Measurements from ENCODE around the gene VAV2. TPM values are rescaled to one million over a fixed set of nuclear protein-coding genes. Genes with fewer than 3 reads are reported as not detected.
"Not testable (repeated sequence)": the region's sequence is repeated elsewhere in the genome, so short reads cannot be mapped to it uniquely, and the experiment has no call there.

The VAV2 gene
- total RNA-seq, 1 donor from 2014 or later, result 34.8 TPM

- no peak for DNase-seq (ENCODE audit: low spot score)
- ATAC-seq, result no peak
Measured at GRCh38 chr9:133939845-133940244, 52.3 kb downstream of the VAV2 start.

GRCh38 chr9:133939171-133939785 is 52.8 kb downstream of the VAV2 start:
- ATAC-seq, result no peak
- DNase-seq (ENCODE audit: low spot score), result no peak

- DNase-seq (ENCODE audit: low spot score), result no peak
- ATAC-seq, result no peak
Measured at GRCh38 chr9:133938753-133939152, 53.4 kb downstream of the VAV2 start.

- DNase-seq (ENCODE audit: low spot score) (no peak), ATAC-seq (no peak)
Measured at GRCh38 chr9:133938086-133938485, 54.0 kb downstream of the VAV2 start.

- DNase-seq (ENCODE audit: low spot score) (no peak), ATAC-seq (no peak)
Measured at GRCh38 chr9:133937120-133937519, 55.0 kb downstream of the VAV2 start.

GRCh38 chr9:133935328-133936005 is 56.7 kb downstream of the VAV2 start:
- peak; percentile 82 for DNase-seq (ENCODE audit: low spot score)
- ATAC-seq, result peak; percentile 77

GRCh38 chr9:133934482-133935232 is 57.5 kb downstream of the VAV2 start:
- ATAC-seq, result no peak
- no peak for DNase-seq (ENCODE audit: low spot score)

GRCh38 chr9:133933426-133934026 is 58.6 kb downstream of the VAV2 start:
- DNase-seq (ENCODE audit: low spot score), result no peak
- no peak for ATAC-seq

GRCh38 chr9:133932633-133933032 is 59.5 kb downstream of the VAV2 start:
- no peak for ATAC-seq
- DNase-seq (ENCODE audit: low spot score), result no peak

GRCh38 chr9:133932181-133932580 is 59.9 kb downstream of the VAV2 start:
- DNase-seq (ENCODE audit: low spot score), result no peak

GRCh38 chr9:133930682-133931485 is 61.2 kb downstream of the VAV2 start:
- no peak for DNase-seq (ENCODE audit: low spot score)
- peak; percentile 7 for ATAC-seq

More at GRCh38 chr9:133932181-133932580, 59.9 kb downstream of the VAV2 start:
- no peak for ATAC-seq

- DNase-seq (ENCODE audit: low spot score), result no peak
- ATAC-seq, result no peak
Measured at GRCh38 chr9:133930046-133930681, 62.0 kb downstream of the VAV2 start.

- no peak for DNase-seq (ENCODE audit: low spot score)
Measured at GRCh38 chr9:133929599-133929998, 62.5 kb downstream of the VAV2 start.

GRCh38 chr9:133928248-133928764 is 63.8 kb downstream of the VAV2 start:
- DNase-seq (ENCODE audit: low spot score) (no peak), ATAC-seq (no peak)

More at GRCh38 chr9:133929599-133929998, 62.5 kb downstream of the VAV2 start:
- no peak for ATAC-seq

GRCh38 chr9:133927041-133927440 is 65.1 kb downstream of the VAV2 start:
- no peak for DNase-seq (ENCODE audit: low spot score)
- no peak for ATAC-seq

- no peak for ATAC-seq
- no peak for DNase-seq (ENCODE audit: low spot score)
Measured at GRCh38 chr9:133926165-133926856, 65.8 kb downstream of the VAV2 start.

GRCh38 chr9:133924453-133924852 is 67.7 kb downstream of the VAV2 start:
- DNase-seq (ENCODE audit: low spot score) (no peak), ATAC-seq (no peak)

- not testable (repeated sequence) for DNase-seq (ENCODE audit: low spot score); ATAC-seq
Measured at GRCh38 chr9:133923608-133924007, 68.5 kb downstream of the VAV2 start.

GRCh38 chr9:133921866-133922265 is 70.3 kb downstream of the VAV2 start:
- DNase-seq (ENCODE audit: low spot score) (no peak), ATAC-seq (no peak)

Measured in left lobe of liver (tissue), 2 donors.